K562 (cell line): Measurements from ENCODE around the gene ACBD4.

Experiments
- FOS ChIP-seq: IDR thresholded peaks from 3 replicates; pipeline ENCODE4 v1.6.1; 2011; ENCODE audit not compliant: insufficient read length; ENCODE audit errors: extremely low read depth
- NFATC3 ChIP-seq: fragments of 450-650 bp; IDR thresholded peaks from 2 replicates; pipeline ENCODE4 v1.6.1; 2017; ENCODE audit warnings: mild to moderate bottlenecking
- RBM39 ChIP-seq: fragments of 200-400 bp; formaldehyde crosslinking; optimal IDR thresholded peaks from 2 replicates; pipeline ENCODE3; 2018; ENCODE audit warnings: low read depth, low read length

- no peak for TF ChIP-seq NFATC3
- no peak for TF ChIP-seq RBM39
- no peak for TF ChIP-seq FOS
Observed at GRCh38 chr17:45170280-45170930, 34.9 kb downstream of the ACBD4 start.
